ENCODE results near the gene EXOC6B.
"Not testable (repeated sequence)": the region's sequence is repeated elsewhere in the genome, so short reads cannot be mapped to it uniquely, and the experiment has no call there.

The EXOC6B gene

DNA sequence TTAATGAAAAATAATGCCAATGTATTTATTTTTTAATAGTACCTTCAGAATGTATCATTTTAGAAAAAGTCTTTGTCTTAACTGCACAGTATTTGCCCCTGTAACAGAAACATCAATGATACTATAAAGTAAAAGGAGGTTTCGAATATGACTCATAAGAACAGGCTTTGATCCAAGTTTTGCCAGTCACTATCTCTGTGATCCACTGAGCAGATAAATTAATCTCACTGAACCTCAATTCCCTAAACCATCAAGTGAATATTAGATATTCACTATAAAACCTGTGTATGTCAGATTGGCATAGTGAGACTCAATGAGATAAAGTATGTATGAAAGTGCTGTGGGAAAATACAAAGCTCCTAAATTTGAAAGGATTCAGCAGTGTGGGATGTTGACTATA lies 292.1 kb downstream of the EXOC6B start:
- DNase-seq = no peak

- DNase-seq = no peak
These were observed 298.4 kb downstream of the EXOC6B start for GRCh38 chr2:72527424-72527823.

- no peak for DNase-seq
These were observed 299.2 kb downstream of the EXOC6B start for GRCh38 chr2:72526623-72527022.

DNA sequence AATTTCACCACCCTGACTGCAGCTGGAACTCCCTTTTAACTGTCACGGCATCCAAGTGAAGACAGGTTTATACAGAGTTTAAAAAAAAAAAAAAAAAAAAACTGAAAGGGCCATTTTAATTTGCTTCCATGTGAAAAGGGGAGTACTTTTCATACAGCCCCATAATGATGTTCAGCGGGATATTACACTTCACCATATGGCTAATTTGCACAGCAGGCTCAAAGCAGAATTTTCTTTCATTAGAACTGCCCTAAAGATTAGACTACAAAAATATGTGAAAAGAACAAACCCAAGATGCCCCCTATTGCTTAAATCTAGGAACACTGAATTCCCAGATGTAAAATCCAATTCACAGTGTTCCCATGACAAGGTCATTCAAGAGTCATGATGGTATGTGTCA lies 301.8 kb downstream of the EXOC6B start:
- DNase-seq = no peak

GRCh38 chr2:72515696-72516095 lies 310.1 kb downstream of the EXOC6B start:
- DNase-seq = no peak

- no peak for DNase-seq
These were observed 312.8 kb downstream of the EXOC6B start for GRCh38 chr2:72513011-72513410.

DNA sequence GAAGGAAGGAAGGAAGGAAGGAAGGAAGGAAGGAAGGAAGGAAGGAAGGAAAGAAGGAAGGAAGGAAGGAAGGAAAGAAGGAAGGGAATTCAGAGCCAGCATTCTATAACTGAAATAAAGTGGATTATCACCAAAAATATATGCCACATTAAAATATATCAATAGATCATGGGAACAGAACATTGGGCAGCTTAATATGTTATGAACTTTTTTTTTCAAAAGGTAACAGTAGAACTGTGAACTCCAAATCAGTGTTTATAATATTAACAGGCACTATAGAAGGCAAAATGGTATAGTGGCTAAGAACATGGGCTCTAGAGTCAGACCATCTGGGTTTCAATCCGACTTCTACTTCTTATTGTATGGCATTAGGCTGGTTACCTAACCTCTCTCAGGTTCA lies 313.5 kb downstream of the EXOC6B start:
- no peak for DNase-seq

GRCh38 chr2:72511906-72512305 lies 313.9 kb downstream of the EXOC6B start:
- no peak for DNase-seq

DNA sequence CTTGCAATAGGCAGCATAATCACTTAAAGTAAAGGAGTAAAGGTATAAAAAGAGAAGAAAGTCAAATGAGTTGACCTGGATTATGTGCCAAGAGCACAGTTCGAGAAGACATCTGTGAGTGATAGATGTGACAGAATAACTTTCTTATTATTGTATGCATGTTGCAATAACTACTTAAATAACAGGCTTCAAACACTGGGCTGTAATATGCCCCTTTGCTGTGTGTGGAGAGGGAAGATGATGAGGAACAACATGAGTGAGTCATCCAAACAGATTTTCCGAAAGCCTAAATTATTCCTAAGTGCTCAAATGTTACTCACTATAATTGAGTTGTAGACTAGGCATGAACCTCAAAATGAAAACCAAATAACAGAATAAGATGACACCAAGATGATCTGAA lies 328.1 kb downstream of the EXOC6B start:
- DNase-seq = no peak

DNA sequence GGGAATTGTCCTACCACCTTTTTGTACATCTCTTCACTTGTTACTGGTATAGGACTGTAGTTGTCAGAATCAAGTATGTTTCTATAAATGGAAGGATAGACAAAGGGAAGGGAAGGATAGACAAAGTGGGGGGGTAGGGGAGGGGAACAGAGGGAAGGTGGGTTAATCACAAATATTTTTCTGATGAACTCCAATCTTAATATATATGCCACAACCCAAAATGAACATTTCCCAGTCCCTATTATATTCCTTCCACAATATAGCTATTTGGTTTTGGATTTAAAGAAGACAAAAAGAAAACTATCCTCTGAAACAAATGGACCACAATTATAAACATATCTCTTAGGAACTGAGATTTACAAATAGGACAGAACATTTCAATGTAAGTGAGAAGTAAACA lies 329.4 kb downstream of the EXOC6B start:
- no peak for DNase-seq

GRCh38 chr2:72494392-72494791 lies 331.4 kb downstream of the EXOC6B start:
- no peak for DNase-seq

- not testable (repeated sequence) for DNase-seq
These were observed 341.2 kb downstream of the EXOC6B start for GRCh38 chr2:72484622-72485021.

DNA sequence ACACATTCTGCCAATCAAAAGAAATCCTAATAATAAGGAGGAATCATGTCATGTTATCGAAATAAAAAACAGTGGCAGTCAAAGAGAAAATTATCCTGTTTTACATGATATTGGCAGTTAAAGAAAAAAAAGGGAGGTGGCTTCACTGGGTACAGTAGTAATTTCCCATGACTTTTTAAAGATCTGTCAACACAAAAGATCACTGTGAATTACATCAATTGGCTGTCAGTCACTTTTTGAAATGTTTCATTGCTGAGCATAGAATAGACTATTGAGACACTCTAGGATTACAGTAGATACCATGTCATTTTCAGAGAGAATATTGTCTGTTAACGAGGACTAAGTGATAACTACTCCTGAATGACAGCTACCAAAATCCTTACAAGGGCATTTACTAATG lies 342.5 kb downstream of the EXOC6B start:
- DNase-seq = no peak

DNA sequence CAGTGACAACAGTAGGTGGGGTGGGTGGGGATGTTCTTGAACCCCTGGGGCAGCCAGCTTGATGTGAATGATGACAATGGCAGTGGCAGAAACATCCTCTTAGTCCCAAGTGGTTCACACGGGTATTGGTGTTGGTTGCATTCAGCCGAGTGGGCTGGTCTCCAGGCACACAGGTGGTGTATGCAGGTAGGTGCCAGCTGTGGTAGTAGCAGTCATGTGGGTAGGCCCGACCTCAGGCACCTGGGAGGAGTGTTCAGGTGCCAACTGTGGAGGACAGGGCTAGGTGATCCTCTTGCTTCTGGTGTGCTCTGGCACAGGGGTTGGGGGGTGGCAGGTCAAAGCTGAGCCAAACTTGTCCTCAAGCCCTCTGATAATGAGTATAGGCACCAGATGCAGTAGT lies 350.6 kb downstream of the EXOC6B start:
- DNase-seq = no peak

DNA sequence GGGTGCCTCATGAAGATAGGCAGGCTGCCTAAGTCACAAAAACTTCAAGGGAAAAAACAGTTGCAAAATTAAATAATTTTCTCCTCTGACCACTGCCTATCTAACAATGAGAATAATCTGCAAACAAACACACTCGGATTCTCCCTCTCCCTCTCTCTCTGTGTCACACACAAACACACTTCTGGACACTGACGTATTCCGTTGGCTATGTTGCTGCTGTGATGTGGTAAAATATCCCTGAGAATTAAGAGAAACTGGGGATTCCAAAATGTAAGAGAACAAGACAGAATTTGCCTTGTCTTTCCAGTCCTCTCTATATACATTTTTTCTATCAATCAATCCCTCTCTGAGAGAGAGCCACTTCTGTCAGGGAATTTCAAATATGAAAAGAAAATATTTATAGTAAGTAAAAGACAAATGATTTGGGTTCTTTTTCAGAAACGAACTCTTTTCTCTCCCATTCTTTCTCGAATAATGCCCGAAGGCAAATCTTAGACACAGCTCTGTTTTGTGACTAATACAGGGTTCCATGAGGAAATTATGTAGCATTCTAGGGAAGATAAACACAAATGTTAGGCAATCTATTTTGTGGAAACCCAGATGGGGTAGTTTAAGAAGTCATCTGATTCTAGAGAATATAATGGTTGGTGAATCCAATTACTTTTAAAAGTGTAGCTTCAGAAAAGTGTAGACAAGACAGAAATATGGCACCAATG lies 367.9 kb downstream of the EXOC6B start:
- no peak for DNase-seq

- DNase-seq = no peak
These were observed 371.6 kb downstream of the EXOC6B start for GRCh38 chr2:72454189-72454588.

- DNase-seq = no peak
These were observed 383.6 kb downstream of the EXOC6B start for GRCh38 chr2:72442270-72442669.

DNA sequence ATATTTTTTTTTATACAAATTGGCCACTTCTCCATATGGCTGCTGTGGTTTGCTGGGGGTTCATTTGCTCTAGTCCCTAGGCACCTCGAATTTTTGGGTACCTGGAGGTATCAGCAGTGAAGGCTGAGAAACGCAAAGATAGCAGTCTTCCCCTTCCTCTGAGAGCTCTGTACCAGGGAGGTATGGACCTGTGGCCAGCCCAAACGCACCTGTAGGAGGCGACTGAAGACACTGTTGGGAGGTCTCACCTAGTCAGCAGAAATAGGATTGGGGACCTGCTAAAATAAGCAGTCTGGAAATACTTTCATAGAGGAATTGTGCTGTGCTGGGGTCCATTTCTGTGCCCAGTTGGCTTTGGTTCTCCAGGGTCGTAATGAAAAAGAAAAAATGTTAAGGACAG lies 385.9 kb downstream of the EXOC6B start:
- DNase-seq = no peak

GRCh38 chr2:72438364-72438763 lies 387.5 kb downstream of the EXOC6B start:
- no peak for DNase-seq

GRCh38 chr2:72431737-72432136 lies 394.1 kb downstream of the EXOC6B start:
- DNase-seq = no peak

GRCh38 chr2:72427022-72427861 lies 398.6 kb downstream of the EXOC6B start:
- no peak for DNase-seq

- DNase-seq = no peak
These were observed 399.8 kb downstream of the EXOC6B start for GRCh38 chr2:72425996-72426395.

DNA sequence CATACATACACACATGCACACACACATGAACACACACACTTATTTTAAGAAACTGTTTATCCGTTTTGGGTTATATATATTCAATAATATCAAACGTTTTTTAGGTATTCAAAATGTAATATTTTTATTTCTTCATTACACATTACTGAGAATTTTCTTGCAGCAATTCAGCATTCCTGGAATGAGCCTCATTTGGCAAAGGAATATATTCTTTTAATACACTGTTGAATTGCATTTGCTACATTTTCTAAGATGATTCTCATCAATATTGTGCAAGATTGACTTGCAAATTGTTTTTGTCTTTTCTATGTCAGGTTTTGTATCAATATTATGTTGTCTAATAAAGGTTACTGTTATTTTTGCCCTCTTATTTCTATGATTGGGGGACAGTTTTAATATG lies 402.1 kb downstream of the EXOC6B start:
- no peak for DNase-seq

DNA sequence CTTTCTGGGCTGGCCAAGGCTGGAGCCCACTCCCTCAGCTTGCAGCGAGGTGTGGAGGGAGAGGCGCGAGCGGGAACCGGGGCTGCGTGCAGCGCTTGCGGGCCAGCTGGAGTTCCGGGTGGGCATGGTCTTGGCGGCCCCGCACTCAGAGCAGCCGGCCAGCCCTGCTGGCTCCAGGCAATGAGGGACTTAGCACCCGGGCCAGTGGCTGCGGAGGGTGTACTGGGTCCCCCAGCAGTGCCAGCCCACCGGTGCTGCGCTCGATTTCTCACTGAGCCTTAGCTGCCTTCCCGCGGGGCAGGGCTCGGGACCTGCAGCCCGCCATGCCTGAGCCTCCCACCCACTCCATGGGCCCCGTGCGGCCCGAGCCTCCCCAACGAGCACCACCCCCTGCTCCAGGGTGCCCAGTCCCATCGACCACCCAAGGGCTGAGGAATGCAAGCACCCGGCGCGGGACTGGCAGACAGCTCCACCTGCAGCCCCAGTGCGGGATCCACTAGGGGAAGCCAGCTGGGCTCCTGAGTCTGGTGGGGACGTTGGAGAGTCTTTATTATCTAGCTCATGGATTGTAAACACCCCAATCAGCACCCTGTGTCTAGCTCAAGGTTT lies 404.0 kb downstream of the EXOC6B start:
- DNase-seq = not testable (repeated sequence)

Measured in activated naive CD4-positive, alpha-beta T cell treated with anti-CD3 and anti-CD28 coated beads, Interleukin-2, amount 50 U/mL, for 16 hours (primary cell).